Measurements from ENCODE around the gene SCUBE1. TPM values are rescaled to one million over a fixed set of nuclear protein-coding genes. Genes with fewer than 3 reads are reported as not detected.

SCUBE1 gene
- total and polyA plus RNA-seq, 5 donors, result 0.03 to 1.3 (median 0.33) TPM; not detected in 1

GRCh38 chr22:43255299-43255698 is 87.9 kb downstream of the SCUBE1 start:
- no peaks in the 10 kb centered on the region for H3K27me3 ChIP-seq (ENCODE audit: control insufficient read depth, insufficient read depth)
- ATAC-seq (no peak), DNase-seq (no peak)
- H3K4me3 ChIP-seq (ENCODE audit: low read length), result no peak overlapping the region
- no peaks in the 10 kb centered on the region for H3K4me1 ChIP-seq (ENCODE audit: control insufficient read depth, insufficient read depth, low read length)
- H3K27ac ChIP-seq (ENCODE audit: low read length), result no peak overlapping the region
- no peaks in the 10 kb centered on the region for H3K9me3 ChIP-seq (ENCODE audit: control insufficient read depth, low read length)
- intact Hi-C loops (cut with DNase I), result no loop called here
- WGBS, result 89% methylated on average over 23 of the region's 23 CpGs

DNA sequence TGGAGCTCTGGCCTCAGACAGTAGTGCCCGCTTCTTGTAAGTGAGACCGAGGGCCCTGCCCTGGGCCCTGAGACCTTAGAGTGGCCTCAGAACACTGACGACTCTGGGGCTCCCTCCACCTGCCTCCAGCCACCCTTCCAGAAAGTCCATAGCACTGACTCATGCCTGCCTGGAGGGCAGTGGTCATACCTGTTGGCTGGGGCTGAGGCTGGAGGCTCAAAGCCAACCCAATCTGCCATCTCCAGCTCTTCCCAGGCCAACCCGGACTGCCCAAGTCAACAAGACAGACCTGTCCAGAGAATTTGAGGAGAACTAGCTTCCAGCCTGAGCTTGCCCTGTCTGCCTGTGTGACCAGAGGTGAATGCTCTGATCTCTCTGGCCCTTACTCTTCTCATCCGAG is 89.3 kb downstream of the SCUBE1 start:
- no peaks in the 10 kb centered on the region for H3K4me1 ChIP-seq (ENCODE audit: control insufficient read depth, insufficient read depth, low read length)
- no peaks in the 10 kb centered on the region for H3K9me3 ChIP-seq (ENCODE audit: control insufficient read depth, low read length)

GRCh38 chr22:43252319-43252718 is 90.9 kb downstream of the SCUBE1 start:
- Histone ChIP-seq H3K9me3 (ENCODE audit: control insufficient read depth, low read length) (no peaks in the 10 kb centered on the region), H3K27ac (ENCODE audit: low read length) (no peak overlapping the region), H3K4me1 (ENCODE audit: control insufficient read depth, insufficient read depth, low read length) (no peaks in the 10 kb centered on the region), H3K27me3 (ENCODE audit: control insufficient read depth, insufficient read depth) (no peaks in the 10 kb centered on the region), H3K4me3 (ENCODE audit: low read length) (no peak overlapping the region)
- 79% methylated on average over 10 of the region's 10 CpGs for WGBS
- intact Hi-C loops (cut with DNase I), result no loop called here
- ATAC-seq (no peak), DNase-seq (no peak)

More for the DNA sequence above, 89.3 kb downstream of the SCUBE1 start:
- ATAC-seq (no peak), DNase-seq (no peak)
- H3K4me3 ChIP-seq (ENCODE audit: low read length), result no peak overlapping the region
- no peak overlapping the region for H3K27ac ChIP-seq (ENCODE audit: low read length)
- intact Hi-C loops (cut with DNase I), result no loop called here
- no peaks in the 10 kb centered on the region for H3K27me3 ChIP-seq (ENCODE audit: control insufficient read depth, insufficient read depth)
- WGBS, result 94% methylated on average over 5 of the region's 5 CpGs

DNA sequence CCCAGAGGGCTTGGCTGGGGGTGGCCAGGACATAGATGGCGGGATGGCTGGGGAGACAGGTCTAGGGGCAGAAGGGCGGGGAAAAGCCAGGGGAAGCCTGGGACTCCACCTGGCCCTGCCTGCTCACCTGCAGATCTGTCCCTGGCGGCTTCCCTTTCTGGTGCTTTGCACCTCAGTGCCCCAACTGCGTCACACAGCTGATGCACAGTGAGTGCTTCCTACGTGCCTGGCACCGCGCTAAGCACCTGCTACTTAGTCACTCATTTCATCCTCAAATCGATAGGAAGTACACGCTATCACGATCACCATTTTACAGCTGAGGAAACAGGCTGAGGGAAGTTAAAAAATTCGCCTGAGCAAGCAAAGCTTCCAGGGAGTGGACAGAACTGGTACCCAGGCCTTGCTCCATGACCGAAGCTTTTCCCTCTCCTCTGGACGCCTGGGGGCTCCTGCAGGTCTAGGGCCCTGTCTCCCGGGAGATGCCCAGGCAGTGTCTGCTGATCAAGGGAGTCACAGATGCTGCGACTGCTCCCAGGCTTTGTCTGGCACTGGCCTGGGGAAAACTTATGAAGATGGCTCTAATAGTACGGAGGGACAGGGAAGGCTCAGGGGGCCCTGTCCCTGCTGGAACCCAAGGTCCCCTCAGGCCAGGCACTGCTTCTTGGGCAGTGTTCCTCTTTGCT is 93.2 kb downstream of the SCUBE1 start:
- intact Hi-C loops (cut with DNase I), result no loop called here
- 85% methylated on average over 16 of the region's 16 CpGs for WGBS
- H3K27ac ChIP-seq (ENCODE audit: low read length), result no peak overlapping the region
- no peak overlapping the region for H3K4me3 ChIP-seq (ENCODE audit: low read length)
- no peaks in the 10 kb centered on the region for H3K9me3 ChIP-seq (ENCODE audit: control insufficient read depth, low read length)
- H3K4me1 ChIP-seq (ENCODE audit: control insufficient read depth, insufficient read depth, low read length), result no peaks in the 10 kb centered on the region
- DNase-seq (no peak), ATAC-seq (no peak)
- H3K27me3 ChIP-seq (ENCODE audit: control insufficient read depth, insufficient read depth), result no peaks in the 10 kb centered on the region

- intact Hi-C loops (cut with DNase I), result no loop called here
- Histone ChIP-seq H3K27ac (ENCODE audit: low read length) (no peak overlapping the region), H3K9me3 (ENCODE audit: control insufficient read depth, low read length) (no peaks in the 10 kb centered on the region), H3K4me3 (ENCODE audit: low read length) (no peak overlapping the region), H3K4me1 (ENCODE audit: control insufficient read depth, insufficient read depth, low read length) (no peaks in the 10 kb centered on the region), H3K27me3 (ENCODE audit: control insufficient read depth, insufficient read depth) (no peaks in the 10 kb centered on the region)
- 90% methylated on average over 10 of the region's 10 CpGs for WGBS
- ATAC-seq (no peak), DNase-seq (no peak)
These were observed 95.5 kb downstream of the SCUBE1 start for GRCh38 chr22:43247546-43248260.

GRCh38 chr22:43246188-43246587 is 97.0 kb downstream of the SCUBE1 start:
- no peak for DNase-seq
- ATAC-seq, result no peak
- no peaks in the 10 kb centered on the region for H3K4me1 ChIP-seq (ENCODE audit: control insufficient read depth, insufficient read depth, low read length)
- H3K27me3 ChIP-seq (ENCODE audit: control insufficient read depth, insufficient read depth), result no peaks in the 10 kb centered on the region
- 83% methylated on average over 4 of the region's 4 CpGs for WGBS
- H3K27ac ChIP-seq (ENCODE audit: low read length), result no peak overlapping the region
- H3K9me3 ChIP-seq (ENCODE audit: control insufficient read depth, low read length), result no peaks in the 10 kb centered on the region
- H3K4me3 ChIP-seq (ENCODE audit: low read length), result no peak overlapping the region
- intact Hi-C loops (cut with DNase I), result no loop called here

DNA sequence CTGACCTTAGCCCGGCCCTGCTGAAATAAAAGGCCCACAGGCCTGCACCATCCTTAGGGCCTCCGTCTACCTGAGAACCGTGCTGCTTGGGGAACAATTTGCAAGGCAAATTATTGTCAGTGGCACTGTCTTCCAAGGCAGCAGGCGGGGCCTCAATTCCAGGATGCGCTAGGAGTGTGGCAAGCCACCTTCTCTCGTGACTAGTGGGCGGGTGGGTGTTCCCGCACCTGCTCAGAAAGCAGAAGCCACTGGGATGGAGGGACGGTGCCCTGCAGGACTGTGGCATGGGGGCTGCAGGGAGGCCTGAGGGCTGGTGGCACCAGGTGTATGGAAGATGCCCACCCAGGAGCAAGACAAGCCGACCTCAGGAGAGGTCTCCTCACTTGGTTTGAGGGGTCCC is 97.5 kb downstream of the SCUBE1 start:
- ATAC-seq, result no peak
- intact Hi-C loops (cut with DNase I), result no loop called here
- Histone ChIP-seq H3K4me1 (ENCODE audit: control insufficient read depth, insufficient read depth, low read length) (no peaks in the 10 kb centered on the region), H3K4me3 (ENCODE audit: low read length) (no peak overlapping the region), H3K27me3 (ENCODE audit: control insufficient read depth, insufficient read depth) (no peaks in the 10 kb centered on the region), H3K9me3 (ENCODE audit: control insufficient read depth, low read length) (no peaks in the 10 kb centered on the region), H3K27ac (ENCODE audit: low read length) (no peak overlapping the region)
- WGBS, result 90% methylated on average over 10 of the region's 10 CpGs
- DNase-seq, result no peak

- H3K27me3 ChIP-seq (ENCODE audit: control insufficient read depth, insufficient read depth), result no peaks in the 10 kb centered on the region
- no peak overlapping the region for H3K4me3 ChIP-seq (ENCODE audit: low read length)
- WGBS, result 87% methylated on average over 24 of the region's 24 CpGs
- ATAC-seq (no peak), DNase-seq (no peak)
- no peaks in the 10 kb centered on the region for H3K4me1 ChIP-seq (ENCODE audit: control insufficient read depth, insufficient read depth, low read length)
- no peaks in the 10 kb centered on the region for H3K9me3 ChIP-seq (ENCODE audit: control insufficient read depth, low read length)
- no peak overlapping the region for H3K27ac ChIP-seq (ENCODE audit: low read length)
- intact Hi-C loops (cut with DNase I), result no loop called here
These were observed 98.2 kb downstream of the SCUBE1 start for GRCh38 chr22:43244803-43245527.

DNA sequence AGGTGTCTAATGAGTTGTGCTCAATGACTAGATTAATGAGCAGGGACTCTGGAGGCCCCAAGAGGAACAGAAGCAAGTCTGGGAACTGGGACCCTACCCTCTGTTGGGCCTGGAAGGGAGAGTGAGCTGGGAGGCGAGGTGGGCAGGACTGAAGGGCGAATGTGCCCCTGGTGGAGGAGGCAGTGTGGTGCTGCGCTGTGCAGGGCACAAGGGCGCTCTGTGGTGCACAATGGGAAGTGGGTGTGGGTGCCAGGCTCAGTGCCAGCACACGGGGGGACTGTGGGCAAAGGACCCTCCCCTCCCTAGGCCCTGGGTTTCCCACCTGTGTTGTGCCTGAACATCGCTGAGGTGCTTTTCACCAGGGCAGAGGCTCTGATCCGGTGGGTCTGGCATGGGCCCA is 98.8 kb downstream of the SCUBE1 start:
- intact Hi-C loops (cut with DNase I), result no loop called here
- no peak for DNase-seq
- WGBS, result 87% methylated on average over 7 of the region's 7 CpGs

DNA sequence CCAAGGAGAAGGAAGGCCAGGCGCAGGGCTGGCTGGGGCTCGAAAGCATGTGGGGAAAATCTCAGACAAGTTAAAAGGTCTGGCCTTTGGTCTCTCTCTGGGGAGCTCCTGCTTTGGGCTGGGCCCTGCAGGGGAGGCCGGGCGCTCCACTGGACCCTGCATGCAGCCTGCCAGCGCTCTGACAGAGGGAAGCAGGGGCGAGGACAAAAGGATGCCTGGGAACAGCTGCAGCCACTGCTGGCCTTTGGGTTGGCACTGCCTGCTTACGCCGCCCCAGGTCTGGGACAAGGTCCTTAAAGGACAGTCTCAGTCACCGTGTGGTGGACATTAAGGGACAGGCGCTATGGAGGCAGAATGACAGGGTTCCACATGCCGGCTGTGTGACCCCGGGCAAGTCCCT is 99.8 kb downstream of the SCUBE1 start:
- intact Hi-C loops (cut with DNase I), result no loop called here
- WGBS, result 93% methylated on average over 12 of the region's 12 CpGs
- Histone ChIP-seq H3K4me3 (ENCODE audit: low read length) (no peak overlapping the region), H3K4me1 (ENCODE audit: control insufficient read depth, insufficient read depth, low read length) (peaks cover 4% of the 10 kb centered on the region), H3K27ac (ENCODE audit: low read length) (no peak overlapping the region), H3K27me3 (ENCODE audit: control insufficient read depth, insufficient read depth) (no peaks in the 10 kb centered on the region), H3K9me3 (ENCODE audit: control insufficient read depth, low read length) (no peaks in the 10 kb centered on the region)
- ATAC-seq, result no peak
- DNase-seq, result no peak

More for the DNA sequence above, 98.8 kb downstream of the SCUBE1 start:
- Histone ChIP-seq H3K9me3 (ENCODE audit: control insufficient read depth, low read length) (no peaks in the 10 kb centered on the region), H3K4me3 (ENCODE audit: low read length) (no peak overlapping the region), H3K27ac (ENCODE audit: low read length) (no peak overlapping the region), H3K27me3 (ENCODE audit: control insufficient read depth, insufficient read depth) (no peaks in the 10 kb centered on the region), H3K4me1 (ENCODE audit: control insufficient read depth, insufficient read depth, low read length) (no peaks in the 10 kb centered on the region)
- ATAC-seq, result no peak

DNA sequence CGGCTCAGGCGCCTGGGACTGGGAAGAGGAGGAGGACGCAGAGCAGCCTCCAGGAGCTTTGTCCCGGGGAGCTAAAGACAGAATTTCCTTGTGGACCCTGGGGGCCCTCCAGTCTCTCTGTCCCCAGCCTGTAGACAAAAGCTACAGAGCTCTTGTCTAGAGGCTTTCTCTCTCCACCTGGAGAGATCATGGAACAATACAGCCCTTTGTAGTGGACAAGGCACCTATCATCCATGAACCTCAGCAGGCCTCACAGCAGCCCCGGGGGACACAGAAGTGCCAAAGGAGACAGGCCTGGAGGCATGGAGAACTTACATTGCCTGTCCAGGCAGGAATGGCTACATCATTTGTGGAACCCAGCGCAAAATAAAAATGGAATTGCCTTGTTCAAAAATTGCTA is 100.5 kb downstream of the SCUBE1 start:
- H3K9me3 ChIP-seq (ENCODE audit: control insufficient read depth, low read length), result no peaks in the 10 kb centered on the region
- DNase-seq, result no peak
- H3K27me3 ChIP-seq (ENCODE audit: control insufficient read depth, insufficient read depth), result no peaks in the 10 kb centered on the region
- ATAC-seq, result no peak
- intact Hi-C loops (cut with DNase I), result no loop called here
- H3K4me1 ChIP-seq (ENCODE audit: control insufficient read depth, insufficient read depth, low read length), result peaks cover 6% of the 10 kb centered on the region
- H3K27ac ChIP-seq (ENCODE audit: low read length), result no peak overlapping the region
- 96% methylated on average over 6 of the region's 6 CpGs for WGBS
- no peak overlapping the region for H3K4me3 ChIP-seq (ENCODE audit: low read length)

All from right cardiac atrium (tissue), 5 donors.